ENCODE data around the gene EXOG. TPM values are rescaled to one million over a fixed set of nuclear protein-coding genes. Genes with fewer than 3 reads are reported as not detected.

EXOG gene
- total and polyA plus RNA-seq, 4 donors: 5.8 to 17.2 (median 12.6) TPM

- no peaks in the 10 kb centered on the region for H3K36me3 ChIP-seq (ENCODE audit: control insufficient read depth in 1 of 2, insufficient read depth in 2 of 2, low read length in 1 of 2)
- H3K4me1 ChIP-seq (ENCODE audit: control insufficient read depth in 1 of 2, insufficient read depth in 2 of 2, low read length in 2 of 2): no peaks in the 10 kb centered on the region
- no peaks in the 10 kb centered on the region for H3K9me3 ChIP-seq (ENCODE audit: control insufficient read depth, low read length)
- WGBS, 2 donors: 58 to 62% methylated on average over 16 of the region's 16 CpGs
- DNase-seq (no peak), ATAC-seq (ENCODE audit: low FRiP score) (no peak)
- no peak overlapping the region for H3K4me3 ChIP-seq (ENCODE audit: low read length in 2 of 2)
- no peaks in the 10 kb centered on the region for H3K27me3 ChIP-seq (ENCODE audit: control insufficient read depth in 1 of 2, insufficient read depth in 2 of 2, low read length in 1 of 2)
- intact Hi-C loops (cut with DNase I): no loop called here
- no peak overlapping the region for H3K27ac ChIP-seq (ENCODE audit: low read depth in 1 of 2, low read length in 2 of 2)
These were observed 46.5 kb downstream of the EXOG start for GRCh38 chr3:38542401-38543298.

GRCh38 chr3:38543586-38543985, 47.4 kb downstream of the EXOG start:
- Histone ChIP-seq H3K4me1 (ENCODE audit: control insufficient read depth in 1 of 2, insufficient read depth in 2 of 2, low read length in 2 of 2) (no peaks in the 10 kb centered on the region), H3K9me3 (ENCODE audit: control insufficient read depth, low read length) (no peaks in the 10 kb centered on the region), H3K27ac (ENCODE audit: low read depth in 1 of 2, low read length in 2 of 2) (no peak overlapping the region), H3K27me3 (ENCODE audit: control insufficient read depth in 1 of 2, insufficient read depth in 2 of 2, low read length in 1 of 2) (no peaks in the 10 kb centered on the region), H3K4me3 (ENCODE audit: low read length in 2 of 2) (no peak overlapping the region), H3K36me3 (ENCODE audit: control insufficient read depth in 1 of 2, insufficient read depth in 2 of 2, low read length in 1 of 2) (no peaks in the 10 kb centered on the region)
- intact Hi-C loops (cut with DNase I): no loop called here
- peak; percentile 17 for ATAC-seq (ENCODE audit: low FRiP score)
- 48 to 52% methylated on average over 7 of the region's 7 CpGs for WGBS, 2 donors
- no peak for DNase-seq

GRCh38 chr3:38544926-38545325, 48.8 kb downstream of the EXOG start:
- Histone ChIP-seq H3K27me3 (ENCODE audit: control insufficient read depth in 1 of 2, insufficient read depth in 2 of 2, low read length in 1 of 2) (no peaks in the 10 kb centered on the region), H3K27ac (ENCODE audit: low read depth in 1 of 2, low read length in 2 of 2) (no peak overlapping the region), H3K4me3 (ENCODE audit: low read length in 2 of 2) (no peak overlapping the region), H3K36me3 (ENCODE audit: control insufficient read depth in 1 of 2, insufficient read depth in 2 of 2, low read length in 1 of 2) (no peaks in the 10 kb centered on the region), H3K4me1 (ENCODE audit: control insufficient read depth in 1 of 2, insufficient read depth in 2 of 2, low read length in 2 of 2) (no peaks in the 10 kb centered on the region), H3K9me3 (ENCODE audit: control insufficient read depth, low read length) (no peaks in the 10 kb centered on the region)
- WGBS, 2 donors: 90 to 94% methylated on average over 3 of the region's 3 CpGs
- no peak for DNase-seq
- ATAC-seq (ENCODE audit: low FRiP score): no peak
- intact Hi-C loops (cut with DNase I): no loop called here

GRCh38 chr3:38545550-38545949, 49.4 kb downstream of the EXOG start:
- Histone ChIP-seq H3K36me3 (ENCODE audit: control insufficient read depth in 1 of 2, insufficient read depth in 2 of 2, low read length in 1 of 2) (no peaks in the 10 kb centered on the region), H3K27me3 (ENCODE audit: control insufficient read depth in 1 of 2, insufficient read depth in 2 of 2, low read length in 1 of 2) (no peaks in the 10 kb centered on the region), H3K9me3 (ENCODE audit: control insufficient read depth, low read length) (no peaks in the 10 kb centered on the region), H3K4me1 (ENCODE audit: control insufficient read depth in 1 of 2, insufficient read depth in 2 of 2, low read length in 2 of 2) (no peaks in the 10 kb centered on the region), H3K4me3 (ENCODE audit: low read length in 2 of 2) (no peak overlapping the region), H3K27ac (ENCODE audit: low read depth in 1 of 2, low read length in 2 of 2) (no peak overlapping the region)
- DNase-seq (no peak), ATAC-seq (ENCODE audit: low FRiP score) (no peak)
- intact Hi-C loops (cut with DNase I): no loop called here
- WGBS, 2 donors: 69 to 73% methylated on average over 1 of the region's 1 CpG

GRCh38 chr3:38545983-38546382, 49.8 kb downstream of the EXOG start:
- WGBS, 2 donors: 90 to 92% methylated on average over 4 of the region's 4 CpGs
- Histone ChIP-seq H3K9me3 (ENCODE audit: control insufficient read depth, low read length) (no peaks in the 10 kb centered on the region), H3K36me3 (ENCODE audit: control insufficient read depth in 1 of 2, insufficient read depth in 2 of 2, low read length in 1 of 2) (no peaks in the 10 kb centered on the region), H3K27me3 (ENCODE audit: control insufficient read depth in 1 of 2, insufficient read depth in 2 of 2, low read length in 1 of 2) (no peaks in the 10 kb centered on the region), H3K4me1 (ENCODE audit: control insufficient read depth in 1 of 2, insufficient read depth in 2 of 2, low read length in 2 of 2) (no peaks in the 10 kb centered on the region), H3K4me3 (ENCODE audit: low read length in 2 of 2) (no peak overlapping the region), H3K27ac (ENCODE audit: low read depth in 1 of 2, low read length in 2 of 2) (no peak overlapping the region)
- ATAC-seq (ENCODE audit: low FRiP score) (no peak), DNase-seq (no peak)
- intact Hi-C loops (cut with DNase I): no loop called here

- H3K4me3 ChIP-seq (ENCODE audit: low read length in 2 of 2): no peak overlapping the region
- ATAC-seq (ENCODE audit: low FRiP score): no peak
These were observed 52.2 kb downstream of the EXOG start for GRCh38 chr3:38548154-38548931.

GRCh38 chr3:38549082-38549481, 52.9 kb downstream of the EXOG start:
- ATAC-seq (ENCODE audit: low FRiP score) (no peak), DNase-seq (no peak)
- Histone ChIP-seq H3K4me3 (ENCODE audit: low read length in 2 of 2) (no peak overlapping the region), H3K27ac (ENCODE audit: low read depth in 1 of 2, low read length in 2 of 2) (no peak overlapping the region), H3K4me1 (ENCODE audit: control insufficient read depth in 1 of 2, insufficient read depth in 2 of 2, low read length in 2 of 2) (no peaks in the 10 kb centered on the region), H3K36me3 (ENCODE audit: control insufficient read depth in 1 of 2, insufficient read depth in 2 of 2, low read length in 1 of 2) (no peaks in the 10 kb centered on the region), H3K9me3 (ENCODE audit: control insufficient read depth, low read length) (peaks cover under 1% of the 10 kb centered on the region), H3K27me3 (ENCODE audit: control insufficient read depth in 1 of 2, insufficient read depth in 2 of 2, low read length in 1 of 2) (no peaks in the 10 kb centered on the region)
- WGBS, 2 donors: 83 to 91% methylated on average over 9 of the region's 9 CpGs
- intact Hi-C loops (cut with DNase I): no loop called here

More at GRCh38 chr3:38548154-38548931, 52.2 kb downstream of the EXOG start:
- intact Hi-C loops (cut with DNase I): no loop called here
- Histone ChIP-seq H3K9me3 (ENCODE audit: control insufficient read depth, low read length) (no peaks in the 10 kb centered on the region), H3K36me3 (ENCODE audit: control insufficient read depth in 1 of 2, insufficient read depth in 2 of 2, low read length in 1 of 2) (no peaks in the 10 kb centered on the region), H3K4me1 (ENCODE audit: control insufficient read depth in 1 of 2, insufficient read depth in 2 of 2, low read length in 2 of 2) (no peaks in the 10 kb centered on the region), H3K27me3 (ENCODE audit: control insufficient read depth in 1 of 2, insufficient read depth in 2 of 2, low read length in 1 of 2) (no peaks in the 10 kb centered on the region), H3K27ac (ENCODE audit: low read depth in 1 of 2, low read length in 2 of 2) (no peak overlapping the region)
- 61 to 65% methylated on average over 17 of the region's 17 CpGs for WGBS, 2 donors
- DNase-seq: no peak

GRCh38 chr3:38549486-38549885, 53.3 kb downstream of the EXOG start:
- H3K9me3 ChIP-seq (ENCODE audit: control insufficient read depth, low read length): peaks cover 2% of the 10 kb centered on the region
- H3K4me1 ChIP-seq (ENCODE audit: control insufficient read depth in 1 of 2, insufficient read depth in 2 of 2, low read length in 2 of 2): no peaks in the 10 kb centered on the region
- no peaks in the 10 kb centered on the region for H3K36me3 ChIP-seq (ENCODE audit: control insufficient read depth in 1 of 2, insufficient read depth in 2 of 2, low read length in 1 of 2)
- ATAC-seq (ENCODE audit: low FRiP score) (no peak), DNase-seq (peak in 1 of 2 donors; percentile 45)
- no peak overlapping the region for H3K27ac ChIP-seq (ENCODE audit: low read depth in 1 of 2, low read length in 2 of 2)
- intact Hi-C loops (cut with DNase I): no loop called here
- H3K4me3 ChIP-seq (ENCODE audit: low read length in 2 of 2): no peak overlapping the region
- WGBS, 2 donors: 89 to 91% methylated on average over 7 of the region's 7 CpGs
- H3K27me3 ChIP-seq (ENCODE audit: control insufficient read depth in 1 of 2, insufficient read depth in 2 of 2, low read length in 1 of 2): no peaks in the 10 kb centered on the region
